HepG2 (cell line): ENCODE measurements around the gene ULK4. TPM values are rescaled to one million over a fixed set of nuclear protein-coding genes. Genes with fewer than 3 reads are reported as not detected.

Experiments
- ATAC-seq: fragments of 200-7000 bp; cut with Tn5 transposase; 3 replicates; pipeline ENCODE4 v1.9.1; 2020; ENCODE audit warnings: mild to moderate bottlenecking, moderate library complexity
- BruUV-seq: library from RNA; stranded (reverse); fragments of 400-500 nt; replicated peaks from 2 replicates; lab custom pipeline; 2021; lab: Mats Ljungman, UMichigan
- CTCF ChIA-PET: fragments of 300-600 bp; formaldehyde crosslinking; extraction: SDS; loops from one replicate; lab custom pipeline; 2021; ENCODE audit warnings: low total read pairs, inconsistent platforms, low intra/inter-chr PET ratio; lab: Yijun Ruan, JAX
- POLR2A ChIA-PET: fragments of 350-600 bp; sonication (Branson Sonifier 250); formaldehyde crosslinking; loops from one replicate; lab custom pipeline; 2020; ENCODE audit warnings: antibody characterized with exemption, inconsistent platforms; lab: Yijun Ruan, JAX
- DNase-seq: peaks from one replicate; pipeline ENCODE4 v3.0.0-alpha.2; 2015; ENCODE audit warnings: low spot score
- FAIRE-seq: peaks from 3 replicates; lab custom pipeline; 2011; peaks lifted over from hg19 to GRCh38; lab: Jason Lieb, UNC
- H2AFZ ChIP-seq: one replicate; pipeline ENCODE4 v1.6.1; 2011; ENCODE audit warnings: low read length, inconsistent platforms
- H3K27ac ChIP-seq: fragments of 300-600 bp; 3 replicates; pipeline ENCODE4 v1.8.0; 2011; ENCODE audit warnings: mixed run types, mild to moderate bottlenecking, mixed read lengths, low read length, inconsistent platforms; ENCODE audit not compliant: insufficient read depth; ENCODE audit errors: extremely low read length
- H3K27me3 ChIP-seq, 2 experiments: fragments of 200-600 bp in 1 of 2; 2 replicates in 1 of 2; 3 replicates in 1 of 2; pipeline versions ENCODE4 v1.6.0 to v1.8.0; 2011; ENCODE audit warnings: low read length in 2 of 2, mild to moderate bottlenecking in 2 of 2, moderate library complexity in 2 of 2, inconsistent platforms in 1 of 2; ENCODE audit not compliant: insufficient read depth in 2 of 2, control insufficient read depth in 1 of 2
- H3K36me3 ChIP-seq, 2 experiments: fragments of 200-600 bp in 1 of 2; replicated peaks in 1 of 2; 2 replicates in 1 of 2; 3 replicates in 1 of 2; pipeline versions ENCODE4 v1.5.1 to v1.8.0; 2011; ENCODE audit warnings: low read length in 2 of 2, inconsistent platforms in 1 of 2; ENCODE audit not compliant: insufficient read depth in 2 of 2, control insufficient read depth in 1 of 2
- H3K4me1 ChIP-seq: 2 replicates; pipeline ENCODE4 v1.5.1; 2012; ENCODE audit warnings: low read length, inconsistent platforms; ENCODE audit not compliant: insufficient read depth
- H3K4me2 ChIP-seq: 2 replicates; pipeline ENCODE4 v1.6.0; 2011; ENCODE audit warnings: low read depth, low read length, inconsistent platforms
- H3K4me3 ChIP-seq, 3 experiments: fragments of 200-600 bp in 1 of 3; sonication (generic), shearing (Covaris generic) in 1 of 3; replicated peaks in 1 of 3; 2 replicates each; pipeline ENCODE4 v1.5.1; 2011 to 2016; ENCODE audit warnings: low read length in 3 of 3, inconsistent platforms in 2 of 3, low read depth in 2 of 3, mild to moderate bottlenecking in 2 of 3, control low read depth in 1 of 3, mixed read lengths in 1 of 3; ENCODE audit not compliant: insufficient read depth in 1 of 3
- H3K79me2 ChIP-seq: one replicate; pipeline ENCODE4 v1.6.1; 2011; ENCODE audit warnings: low read length, inconsistent platforms; ENCODE audit not compliant: insufficient read depth
- H3K9ac ChIP-seq: 2 replicates; pipeline ENCODE4 v1.6.0; 2011; ENCODE audit warnings: mild to moderate bottlenecking, low read depth, low read length, inconsistent platforms; ENCODE audit not compliant: insufficient read depth
- H3K9me3 ChIP-seq: 2 replicates; pipeline ENCODE4 v1.5.1; 2012; ENCODE audit warnings: mild to moderate bottlenecking, low read length
- H4K20me1 ChIP-seq: 2 replicates; pipeline ENCODE4 v1.6.0; 2011; ENCODE audit warnings: inconsistent platforms, mild to moderate bottlenecking, low read length, moderate library complexity; ENCODE audit not compliant: insufficient read depth
- ATF1 ChIP-seq: IDR thresholded peaks from 2 replicates; pipeline ENCODE4 v1.6.1; 2016; ENCODE audit warnings: mild to moderate bottlenecking, control low read depth
- DNMT1 ChIP-seq: sonication (generic); formaldehyde crosslinking; IDR thresholded peaks from 2 replicates; pipeline ENCODE4 v1.5.1; 2020; ENCODE audit warnings: mild to moderate bottlenecking, missing genetic modification reagents
- DPF2 ChIP-seq: sonication (generic); formaldehyde crosslinking; IDR thresholded peaks from 2 replicates; pipeline ENCODE4 v1.4.0; 2020; ENCODE audit warnings: mild to moderate bottlenecking, low read depth, missing genetic modification reagents, borderline replicate concordance
- HDAC6 ChIP-seq: fragments of 200-600 bp; sonication (generic); IDR thresholded peaks from 2 replicates; pipeline ENCODE4 v1.7.0; 2017; ENCODE audit warnings: mild to moderate bottlenecking, antibody characterized with exemption, low read length, low read depth
- MAFF ChIP-seq: IDR thresholded peaks from 2 replicates; pipeline ENCODE4 v1.6.1; 2011; ENCODE audit warnings: low read depth, low read length, improper control_type of control experiment
- MAFK ChIP-seq, 2 experiments: IDR thresholded peaks in 1 of 2; conservative IDR thresholded peaks in 1 of 2; 2 replicates each; pipeline ENCODE4 v1.6.1; 2011; ENCODE audit warnings: improper control_type of control experiment in 2 of 2, low read length in 2 of 2
- PITX1 ChIP-seq: sonication (generic); formaldehyde crosslinking; IDR thresholded peaks from 2 replicates; pipeline ENCODE4 v1.5.1; 2020; ENCODE audit warnings: mild to moderate bottlenecking, missing genetic modification reagents
- SOX6 ChIP-seq, 2 experiments: fragments of 450-650 bp in 1 of 2; sonication (generic) in 1 of 2; formaldehyde crosslinking in 1 of 2; IDR thresholded peaks; 2 replicates each; pipeline versions ENCODE4 v1.4.0 to v1.6.1; 2017 to 2020; ENCODE audit warnings: antibody characterized with exemption in 1 of 2, mild to moderate bottlenecking in 1 of 2, missing genetic modification reagents in 1 of 2
- ZKSCAN8 ChIP-seq: IDR thresholded peaks from 2 replicates; pipeline ENCODE4 v1.6.1; 2016; ENCODE audit warnings: borderline replicate concordance, missing genetic modification reagents, missing compliant biosample characterization
- ZNF496 ChIP-seq: sonication (generic); formaldehyde crosslinking; IDR thresholded peaks from 2 replicates; pipeline ENCODE4 v1.8.1; 2023; ENCODE audit warnings: mild to moderate bottlenecking, moderate library complexity, missing genetic modification reagents; ENCODE audit not compliant: insufficient replicate concordance
- ZNF619 ChIP-seq: sonication (generic); formaldehyde crosslinking; IDR thresholded peaks from 2 replicates; pipeline ENCODE4 v1.4.0; 2020; ENCODE audit warnings: mild to moderate bottlenecking, missing genetic modification reagents
- ZNF703 ChIP-seq: sonication (generic); formaldehyde crosslinking; IDR thresholded peaks from 2 replicates; pipeline ENCODE4 v1.5.1; 2020; ENCODE audit warnings: missing genetic modification reagents, mild to moderate bottlenecking, moderate library complexity, borderline replicate concordance
- ZNF850 ChIP-seq: sonication (generic); formaldehyde crosslinking; conservative IDR thresholded peaks from 2 replicates; pipeline ENCODE4 v1.9.0; 2021; ENCODE audit warnings: mild to moderate bottlenecking, missing genetic modification reagents
- WGBS: methylation state at CpG from one replicate; pipeline ENCODE4 v1.1.6; 2017; ENCODE audit warnings: low lambda C conversion rate; 5-methylcytosine and 5-hydroxymethylcytosine counted together
- in situ Hi-C: cut with HindIII; loops from 2 replicates; pipeline ENCODE4 v1.10.0; 2017; ENCODE audit warnings: low pct_unique_long_range_greater_than_20kb; ENCODE audit not compliant: extremely low pct_ligation_motif_present
- intact Hi-C: fragments of 100-400 bp; cut with micrococcal nuclease; formaldehyde crosslinking; loops from one replicate; pipeline ENCODE4 v1.10.0; 2022; ENCODE audit not compliant: unreplicated experiment
- polyA plus RNA-seq, 8 experiments: library from polyadenylated mRNA; depleted of rRNA in 3 of 8; stranded (reverse) in 7 of 8; unstranded in 1 of 8; fragments of >200 nt; fragmentation: Illumina TruSeq in 4 of 8; extraction: Trizol in 4 of 8; gene quantifications; 2 replicates each; pipeline versions ENCODE4 v1.2.1 to v1.2.3, GENCODE V29; 2011 to 2016; ENCODE audit warnings: low read depth in 4 of 8, missing spikeins in 1 of 8, mixed read lengths in 1 of 8; ENCODE audit not compliant: insufficient read depth in 1 of 8
- total RNA-seq, 5 experiments: library from RNA; depleted of rRNA; stranded (reverse); fragments of >200 nt; fragmentation: Illumina TruSeq; extraction: Trizol; gene quantifications; 2 replicates each; pipeline ENCODE4 v1.2.3, GENCODE V29; 2016; ENCODE audit warnings: low read depth in 1 of 5
- TF ChIP-seq, protein P1 (sequence below): sonication (generic); formaldehyde crosslinking; IDR thresholded peaks from 2 replicates; pipeline ENCODE4 v1.4.0; 2020; ENCODE audit warnings: mild to moderate bottlenecking, missing genetic modification reagents
- TF ChIP-seq, protein P2 (sequence below): sonication (generic); formaldehyde crosslinking; IDR thresholded peaks from 2 replicates; pipeline ENCODE4 v1.4.0; 2020; ENCODE audit warnings: missing genetic modification reagents

ULK4 gene
- total and polyA plus RNA-seq, 2 of the 13 experiments (the other 11 are each of a cell fraction or from before 2014, with no cell fraction given) = 6.7 to 11.8 TPM

DNA sequence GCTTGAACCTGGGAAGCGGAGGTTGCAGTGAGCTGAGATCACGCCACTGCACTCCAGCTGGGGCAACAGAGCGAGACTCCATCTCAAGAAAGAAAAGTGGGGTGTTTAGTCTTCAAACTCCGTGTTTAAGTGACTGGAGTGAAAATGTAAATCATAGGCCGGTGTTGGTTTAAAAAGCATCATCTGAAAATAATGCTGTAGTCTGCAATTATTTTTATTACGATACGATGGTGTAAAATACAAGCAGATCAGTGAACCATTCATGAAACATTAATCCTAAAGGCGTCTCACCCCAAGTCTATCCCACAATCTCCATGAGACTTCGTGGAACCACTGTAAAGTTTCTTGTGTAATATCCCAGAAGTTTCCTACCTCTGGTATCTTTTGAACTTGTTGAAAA is 756.3 kb downstream of the ULK4 start (continued):
- TF ChIP-seq, protein P1, sequence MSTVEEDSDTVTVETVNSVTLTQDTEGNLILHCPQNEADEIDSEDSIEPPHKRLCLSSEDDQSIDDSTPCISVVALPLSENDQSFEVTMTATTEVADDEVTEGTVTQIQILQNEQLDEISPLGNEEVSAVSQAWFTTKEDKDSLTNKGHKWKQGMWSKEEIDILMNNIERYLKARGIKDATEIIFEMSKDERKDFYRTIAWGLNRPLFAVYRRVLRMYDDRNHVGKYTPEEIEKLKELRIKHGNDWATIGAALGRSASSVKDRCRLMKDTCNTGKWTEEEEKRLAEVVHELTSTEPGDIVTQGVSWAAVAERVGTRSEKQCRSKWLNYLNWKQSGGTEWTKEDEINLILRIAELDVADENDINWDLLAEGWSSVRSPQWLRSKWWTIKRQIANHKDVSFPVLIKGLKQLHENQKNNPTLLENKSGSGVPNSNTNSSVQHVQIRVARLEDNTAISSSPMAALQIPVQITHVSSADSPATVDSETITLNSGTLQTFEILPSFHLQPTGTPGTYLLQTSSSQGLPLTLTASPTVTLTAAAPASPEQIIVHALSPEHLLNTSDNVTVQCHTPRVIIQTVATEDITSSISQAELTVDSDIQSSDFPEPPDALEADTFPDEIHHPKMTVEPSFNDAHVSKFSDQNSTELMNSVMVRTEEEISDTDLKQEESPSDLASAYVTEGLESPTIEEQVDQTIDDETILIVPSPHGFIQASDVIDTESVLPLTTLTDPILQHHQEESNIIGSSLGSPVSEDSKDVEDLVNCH = no peak
- TF ChIP-seq MAFF (0 out of 2 replicates have a peak, but pooled peaks have one; percentile 12), MAFK (conservative IDR thresholded peaks at IDR 0.05 in 1 of 2, IDR thresholded peaks at IDR 0.05 in 1 of 2; ENCODE audit: low read length in 2 of 2) (peak; percentile 67 to 68)

DNA sequence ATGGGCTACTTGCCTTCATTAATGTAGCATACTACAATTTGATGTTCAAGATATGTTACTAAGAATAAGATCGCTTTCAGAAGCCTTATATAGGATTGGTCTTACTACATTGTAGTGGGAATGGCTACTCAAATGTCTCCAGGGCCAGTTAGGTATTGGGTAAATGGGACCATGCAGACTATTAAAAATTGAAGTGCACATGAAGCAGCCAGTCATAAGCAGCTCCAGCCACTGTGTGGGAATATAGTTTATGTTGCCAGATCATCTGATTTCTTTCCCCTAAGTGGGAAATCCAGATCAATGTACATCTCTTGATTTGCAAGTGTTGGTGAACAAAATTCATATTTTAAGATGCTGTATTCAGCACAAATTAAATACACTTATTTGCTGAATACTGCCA is 757.5 kb downstream of the ULK4 start:
- Histone ChIP-seq H2AFZ (no peak overlapping the region), H3K9me3 (no peaks in the 10 kb centered on the region), H4K20me1 (peaks cover 94% of the 10 kb centered on the region)
- no peak for DNase-seq
- POLR2A ChIA-PET = no interaction called here
- TF ChIP-seq ZKSCAN8 (CRISPR knock-in tag) = no peak
- TF ChIP-seq ZNF703 (CRISPR knock-in tag) = no peak
- no peak for TF ChIP-seq ZNF619 (CRISPR knock-in tag)
- TF ChIP-seq PITX1 (CRISPR knock-in tag) = no peak
- no peak for TF ChIP-seq ATF1
- TF ChIP-seq ZNF850 (CRISPR knock-in tag) = no peak
- TF ChIP-seq DPF2 (CRISPR knock-in tag) = no peak
- TF ChIP-seq, protein P2, sequence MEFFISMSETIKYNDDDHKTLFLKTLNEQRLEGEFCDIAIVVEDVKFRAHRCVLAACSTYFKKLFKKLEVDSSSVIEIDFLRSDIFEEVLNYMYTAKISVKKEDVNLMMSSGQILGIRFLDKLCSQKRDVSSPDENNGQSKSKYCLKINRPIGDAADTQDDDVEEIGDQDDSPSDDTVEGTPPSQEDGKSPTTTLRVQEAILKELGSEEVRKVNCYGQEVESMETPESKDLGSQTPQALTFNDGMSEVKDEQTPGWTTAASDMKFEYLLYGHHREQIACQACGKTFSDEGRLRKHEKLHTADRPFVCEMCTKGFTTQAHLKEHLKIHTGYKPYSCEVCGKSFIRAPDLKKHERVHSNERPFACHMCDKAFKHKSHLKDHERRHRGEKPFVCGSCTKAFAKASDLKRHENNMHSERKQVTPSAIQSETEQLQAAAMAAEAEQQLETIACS (CRISPR knock-in tag) = no peak
- TF ChIP-seq SOX6 (IDR thresholded peaks at IDR 0.05) = no peak
- no peak for TF ChIP-seq SOX6 (CRISPR knock-in tag; IDR thresholded peaks at IDR 0.05)
- TF ChIP-seq HDAC6 = no peak
- TF ChIP-seq ZNF496 (CRISPR knock-in tag) = no peak
- TF ChIP-seq DNMT1 (CRISPR knock-in tag) = no peak
- TF ChIP-seq, all 625 proteins: peak for 0
- ATAC-seq (no peak), FAIRE-seq (no peak)
- BruUV-seq = no TSS peak
- Histone ChIP-seq H3K27ac (no peak overlapping the region), H3K27me3 (no peaks in the 10 kb centered on the region; a peak in 1 of 5 replicates), H3K36me3 (no peaks in the 10 kb centered on the region), H3K4me3 (0 out of 6 replicates have a peak overlapping the region, but pooled peaks of 1 of the 3 experiments have one; percentile 99), H3K4me2 (peak overlapping the region; percentile 87), H3K9ac (no peak overlapping the region), H3K4me1 (peaks cover 68% of the 10 kb centered on the region), H3K79me2 (peaks cover 98% of the 10 kb centered on the region)
- 92% methylated on average over 1 of the region's 1 CpG for WGBS
- CTCF ChIA-PET = no interaction called here
- intact Hi-C loops = loop anchor here (5.0 kb wide), 1 partner anchor 73 kb away; no protein-coding TSS in a partner anchor
- in situ Hi-C loops = loop anchor here (25.0 kb wide), 1 partner anchor 617 kb away; no protein-coding TSS in a partner anchor
